NOMO-1 treated with DMSO at 0.1 percent for 48 hours (cell line): ENCODE data around the gene ENPP6.
A peak's percentile ranks its signal among the peaks of the same experiment; 100 is the strongest.
"Not testable (repeated sequence)": the region's sequence is repeated elsewhere in the genome, so short reads cannot be mapped to it uniquely, and the experiment has no call there.

Experiments used
- DNase-seq: peaks from one replicate; lab custom pipeline; 2025; ENCODE audit not compliant: unreplicated experiment; lab: John Stamatoyannopoulos, UW

Gene ENPP6

GRCh38 chr4:184237612-184238011 lies 19.9 kb upstream of the ENPP6 start:
- DNase-seq = no peak

GRCh38 chr4:184235526-184235925 lies 17.9 kb upstream of the ENPP6 start:
- no peak for DNase-seq

GRCh38 chr4:184234155-184234554 lies 16.5 kb upstream of the ENPP6 start:
- peak; percentile 43 for DNase-seq

DNA sequence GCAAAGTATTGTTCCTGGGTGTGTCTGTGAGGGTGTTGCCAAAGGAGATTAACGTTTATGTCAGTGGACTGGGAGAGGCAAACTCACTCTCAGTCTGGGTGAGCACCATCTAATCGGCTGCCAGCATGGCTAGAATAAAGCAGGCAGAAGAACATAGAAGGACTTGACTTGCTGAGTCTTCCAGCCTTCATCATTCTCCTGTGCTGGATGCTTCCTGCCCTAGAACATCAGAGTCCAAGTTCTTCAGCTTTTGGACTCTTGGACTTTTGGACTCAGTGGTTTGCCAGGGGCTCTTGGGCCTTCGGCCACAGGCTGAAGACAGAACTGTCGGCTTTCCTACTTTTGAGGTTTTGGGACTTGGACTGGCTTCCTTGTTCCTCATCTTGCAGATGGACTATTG lies 15.3 kb upstream of the ENPP6 start:
- DNase-seq = no peak

GRCh38 chr4:184232202-184232601 lies 14.5 kb upstream of the ENPP6 start:
- no peak for DNase-seq

GRCh38 chr4:184231573-184231972 lies 13.9 kb upstream of the ENPP6 start:
- DNase-seq = no peak

DNA sequence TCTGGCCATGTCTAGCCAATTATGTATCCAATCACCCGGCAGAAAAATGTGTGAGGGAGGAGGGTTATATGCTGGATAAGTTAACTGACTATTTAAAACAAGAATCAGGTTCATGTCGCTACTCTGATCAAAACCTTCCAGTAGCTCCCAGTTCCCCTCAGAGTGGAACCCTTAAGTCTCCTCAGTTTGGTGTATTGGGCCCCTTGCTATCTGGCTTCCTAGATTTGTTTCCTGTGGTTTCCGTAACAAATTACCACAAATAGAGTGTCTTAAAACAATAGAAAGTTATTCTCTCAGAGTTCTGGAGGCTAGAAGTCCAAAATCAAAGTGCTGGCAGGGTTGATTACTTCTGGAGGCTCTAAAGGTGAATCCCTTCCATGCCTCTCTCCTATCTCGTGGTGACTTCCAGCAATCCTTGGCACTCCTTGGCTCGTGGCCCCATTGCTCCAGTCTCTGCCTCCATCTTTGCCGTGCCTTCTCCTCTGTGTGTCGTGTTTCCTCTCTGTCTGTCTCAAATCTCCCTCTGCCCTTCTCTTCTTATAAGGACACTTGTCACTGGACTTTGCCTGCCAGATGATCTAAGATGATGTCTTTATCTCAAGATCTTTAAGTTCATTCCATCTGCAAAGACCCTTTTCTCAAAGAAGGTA lies 10.5 kb upstream of the ENPP6 start:
- no peak for DNase-seq

GRCh38 chr4:184216515-184216914 lies 1.2 kb downstream of the ENPP6 start:
- DNase-seq = no peak

DNA sequence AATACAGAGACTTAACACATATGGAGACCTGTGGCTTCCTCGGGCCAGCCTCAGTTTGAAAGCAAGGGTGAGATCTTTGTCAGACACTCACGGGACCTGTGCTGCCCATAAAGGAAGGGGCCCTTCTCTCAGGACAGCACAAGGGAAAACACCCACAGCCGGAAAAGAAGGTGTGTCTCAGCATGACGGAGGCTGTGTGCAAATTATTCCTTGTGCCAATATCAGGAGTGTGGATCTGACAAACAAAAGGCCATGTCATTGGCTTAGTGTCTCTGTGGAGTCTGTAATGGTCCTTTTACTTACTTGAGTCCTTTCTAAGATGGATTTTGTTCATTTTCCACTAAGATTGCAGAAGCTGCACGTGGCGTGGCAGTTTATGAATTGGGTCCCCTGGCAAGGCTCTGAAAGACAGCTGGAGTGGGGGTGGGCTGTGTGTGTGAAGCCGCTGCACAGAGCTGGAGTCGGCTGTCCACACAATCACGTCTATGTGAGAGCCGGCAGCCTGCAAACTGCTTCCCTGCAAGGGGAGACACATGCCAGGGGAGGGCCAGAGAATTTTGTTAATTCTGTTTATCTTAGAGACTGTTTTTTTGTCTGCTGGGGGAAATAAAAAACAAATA lies 1.9 kb downstream of the ENPP6 start:
- DNase-seq = no peak

DNA sequence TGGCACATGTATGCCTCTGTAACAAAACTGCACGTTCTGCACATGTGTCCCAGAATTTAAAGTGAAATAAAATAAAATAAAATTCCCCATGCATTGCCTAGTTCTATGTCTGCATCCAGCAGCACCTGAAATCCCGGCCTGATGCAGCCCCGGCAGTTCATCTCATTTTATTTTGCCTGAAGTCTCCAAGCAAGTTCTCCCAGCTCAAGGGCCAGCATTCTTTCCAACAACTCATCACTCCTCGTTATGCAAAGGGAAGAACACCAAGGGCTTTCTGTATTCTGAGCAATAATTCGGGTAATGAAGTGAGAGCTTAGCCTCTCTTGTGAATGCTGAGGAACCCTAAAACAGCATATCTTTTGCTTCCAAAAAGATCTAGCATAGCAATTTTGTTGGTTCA lies 2.7 kb downstream of the ENPP6 start:
- DNase-seq = no peak

DNA sequence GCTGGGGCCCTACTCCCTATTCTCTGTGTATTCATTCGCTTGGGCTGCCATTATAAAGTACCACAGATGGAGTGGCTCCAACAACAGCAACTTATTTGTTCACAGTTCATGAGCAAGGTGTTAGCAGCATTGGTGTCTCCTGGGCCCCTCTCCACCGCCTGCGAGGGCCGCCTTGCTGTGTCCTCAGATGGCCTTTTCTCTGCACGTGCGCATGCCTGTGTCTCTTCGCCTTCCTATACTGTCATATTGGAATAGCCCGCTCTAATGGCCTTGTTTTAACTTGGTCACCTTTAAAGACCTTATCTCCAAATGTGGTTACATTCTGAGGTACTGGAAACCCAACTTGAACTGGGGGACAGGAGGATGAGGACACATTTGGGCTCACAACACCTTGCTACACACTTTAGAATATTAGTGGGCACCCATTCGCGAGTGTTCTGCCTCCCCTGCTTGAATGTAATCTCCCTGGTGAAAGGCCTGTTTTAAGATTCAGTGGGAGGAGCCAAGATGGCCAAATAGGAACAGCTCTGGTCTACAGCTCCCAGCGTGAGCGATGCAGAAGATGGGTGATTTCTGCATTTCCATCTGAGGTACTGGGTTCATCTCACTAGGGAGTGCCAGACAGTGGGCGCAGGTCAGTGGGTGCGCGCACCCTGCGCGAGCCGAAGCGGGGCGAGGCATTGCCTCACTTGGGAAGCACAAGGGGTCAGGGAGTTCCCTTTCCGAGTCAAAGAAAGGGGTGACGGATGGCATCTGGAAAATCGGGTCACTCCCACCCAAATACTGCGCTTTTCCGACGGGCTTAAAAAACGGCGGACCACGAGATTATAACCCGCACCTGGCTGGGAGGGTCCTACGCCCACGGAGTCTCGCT lies 9.7 kb downstream of the ENPP6 start:
- not testable (repeated sequence) for DNase-seq

GRCh38 chr4:184205243-184205642 lies 12.4 kb downstream of the ENPP6 start:
- DNase-seq = no peak

GRCh38 chr4:184203300-184203699 lies 14.4 kb downstream of the ENPP6 start:
- no peak for DNase-seq

- no peak for DNase-seq
Observed at GRCh38 chr4:184201179-184201578, 16.5 kb downstream of the ENPP6 start.

DNA sequence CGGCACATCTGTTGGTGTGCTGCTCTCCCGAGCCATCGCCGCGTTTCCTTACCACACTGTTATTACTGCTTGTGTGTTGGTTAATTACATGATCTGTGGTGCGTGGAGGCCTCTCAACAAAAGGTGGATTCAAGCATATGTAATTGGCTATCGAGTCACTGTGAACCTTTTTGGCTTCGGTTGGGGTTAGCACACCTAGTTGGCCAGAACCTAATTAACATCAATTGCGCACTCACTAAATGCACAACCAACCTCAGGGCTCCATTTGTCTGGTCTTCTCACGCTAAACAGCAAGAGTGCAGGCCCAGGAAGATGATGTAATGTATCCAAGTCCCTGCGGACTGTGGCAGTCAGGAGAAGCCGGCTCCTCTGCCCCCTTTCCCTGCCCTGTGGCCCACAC lies 17.4 kb downstream of the ENPP6 start:
- no peak for DNase-seq

GRCh38 chr4:184199780-184200179 lies 17.9 kb downstream of the ENPP6 start:
- DNase-seq = no peak

- no peak for DNase-seq
Observed at GRCh38 chr4:184198190-184198589, 19.5 kb downstream of the ENPP6 start.

GRCh38 chr4:184197536-184198082 lies 20.1 kb downstream of the ENPP6 start:
- DNase-seq = no peak

DNA sequence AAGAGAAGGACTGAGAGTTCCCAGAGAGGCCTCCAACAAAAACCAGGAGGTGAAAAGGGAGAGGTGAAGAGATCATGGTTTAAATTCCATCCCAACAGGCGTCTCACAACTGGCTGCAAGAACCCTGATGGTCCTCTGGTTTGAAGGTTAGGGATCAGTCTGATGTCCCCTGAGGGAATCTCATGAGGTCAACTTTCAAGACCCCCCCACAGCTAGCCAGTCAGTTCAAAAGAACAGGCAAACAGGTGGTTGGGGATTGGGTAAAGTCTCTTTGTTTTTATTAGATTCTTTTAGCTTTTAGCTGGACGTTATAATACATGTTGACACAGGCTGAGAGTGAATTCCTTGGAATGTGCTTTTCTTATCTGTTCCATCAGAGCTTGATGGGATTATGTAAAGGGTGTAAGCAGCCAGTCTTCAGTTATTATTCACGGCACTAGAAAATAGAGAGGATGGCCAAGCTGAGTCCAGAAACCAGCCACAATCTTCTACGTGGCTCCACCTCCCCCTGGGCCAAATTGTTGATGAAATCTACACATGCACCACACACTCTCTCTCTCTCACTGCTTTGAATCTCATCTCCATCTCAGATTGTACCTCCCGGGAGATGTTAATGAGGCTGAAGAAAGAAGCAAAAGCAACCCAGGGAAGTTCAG lies 20.8 kb downstream of the ENPP6 start:
- DNase-seq = no peak

DNA sequence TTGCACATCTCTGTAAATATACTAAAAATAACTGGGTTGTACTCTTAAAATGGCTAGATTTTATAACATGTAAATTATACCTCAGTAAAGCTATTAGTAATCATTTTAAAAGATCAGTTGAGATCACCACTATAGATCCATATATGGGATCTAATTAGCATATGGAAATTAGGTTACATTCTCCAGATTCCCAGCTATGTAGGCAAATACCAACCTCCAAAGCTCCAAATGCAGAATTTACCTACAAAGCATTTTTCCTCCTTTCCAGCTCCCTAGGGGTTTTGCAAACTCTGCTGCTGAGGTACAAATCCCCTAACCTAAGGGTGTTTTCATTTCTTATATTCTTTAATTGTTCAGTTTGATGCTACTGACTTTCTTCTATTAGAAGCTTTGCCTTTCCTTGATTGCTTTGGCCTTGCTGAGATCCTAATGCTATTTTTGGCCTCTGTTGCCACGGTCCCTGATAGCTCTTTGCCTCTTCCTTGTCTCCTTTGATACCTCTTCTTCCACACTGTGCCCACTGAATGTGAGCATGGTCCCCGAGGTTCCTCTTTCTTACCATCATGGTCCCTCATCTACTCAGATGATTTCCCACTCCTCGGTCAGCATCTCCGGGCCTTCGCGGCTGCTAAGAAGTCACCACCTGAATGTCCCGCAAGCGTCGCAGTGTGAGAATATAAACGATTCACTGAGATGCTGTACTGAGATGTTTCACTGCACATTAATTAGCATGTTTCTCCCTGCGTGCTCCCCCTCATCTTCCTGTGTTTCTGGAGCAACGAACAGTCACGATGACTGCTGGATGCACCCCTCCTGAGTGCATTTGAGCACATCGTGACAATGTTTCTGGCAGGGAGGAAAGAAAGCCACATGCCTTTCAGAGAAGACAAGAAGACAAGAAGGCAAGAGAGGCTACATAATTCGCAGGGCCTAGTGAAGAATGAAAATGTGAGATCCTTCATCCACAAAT lies 23.8 kb downstream of the ENPP6 start:
- DNase-seq = no peak
